ENCODE data around the gene FAAH.

- TF ChIP-seq CTCF (IDR thresholded peaks at IDR 0.05) (no peak), SMC3 (IDR thresholded peaks at IDR 0.05; ENCODE audit: low read depth, low read length) (no peak), RFX5 (IDR thresholded peaks at IDR 0.05; ENCODE audit: low read length) (no peak), EZH2phosphoT487 (IDR thresholded peaks at IDR 0.05; ENCODE audit: borderline replicate concordance, low read depth) (no peak), ELF1 (IDR thresholded peaks at IDR 0.05) (no peak)
- TF ChIP-seq, protein P1, sequence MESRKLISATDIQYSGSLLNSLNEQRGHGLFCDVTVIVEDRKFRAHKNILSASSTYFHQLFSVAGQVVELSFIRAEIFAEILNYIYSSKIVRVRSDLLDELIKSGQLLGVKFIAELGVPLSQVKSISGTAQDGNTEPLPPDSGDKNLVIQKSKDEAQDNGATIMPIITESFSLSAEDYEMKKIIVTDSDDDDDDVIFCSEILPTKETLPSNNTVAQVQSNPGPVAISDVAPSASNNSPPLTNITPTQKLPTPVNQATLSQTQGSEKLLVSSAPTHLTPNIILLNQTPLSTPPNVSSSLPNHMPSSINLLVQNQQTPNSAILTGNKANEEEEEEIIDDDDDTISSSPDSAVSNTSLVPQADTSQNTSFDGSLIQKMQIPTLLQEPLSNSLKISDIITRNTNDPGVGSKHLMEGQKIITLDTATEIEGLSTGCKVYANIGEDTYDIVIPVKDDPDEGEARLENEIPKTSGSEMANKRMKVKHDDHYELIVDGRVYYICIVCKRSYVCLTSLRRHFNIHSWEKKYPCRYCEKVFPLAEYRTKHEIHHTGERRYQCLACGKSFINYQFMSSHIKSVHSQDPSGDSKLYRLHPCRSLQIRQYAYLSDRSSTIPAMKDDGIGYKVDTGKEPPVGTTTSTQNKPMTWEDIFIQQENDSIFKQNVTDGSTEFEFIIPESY (IDR thresholded peaks at IDR 0.05; ENCODE audit: borderline replicate concordance, low read depth) = no peak
- TF ChIP-seq, protein P2, sequence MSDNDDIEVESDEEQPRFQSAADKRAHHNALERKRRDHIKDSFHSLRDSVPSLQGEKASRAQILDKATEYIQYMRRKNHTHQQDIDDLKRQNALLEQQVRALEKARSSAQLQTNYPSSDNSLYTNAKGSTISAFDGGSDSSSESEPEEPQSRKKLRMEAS (IDR thresholded peaks at IDR 0.05; ENCODE audit: low read depth) = no peak
- TF ChIP-seq, protein P3, sequence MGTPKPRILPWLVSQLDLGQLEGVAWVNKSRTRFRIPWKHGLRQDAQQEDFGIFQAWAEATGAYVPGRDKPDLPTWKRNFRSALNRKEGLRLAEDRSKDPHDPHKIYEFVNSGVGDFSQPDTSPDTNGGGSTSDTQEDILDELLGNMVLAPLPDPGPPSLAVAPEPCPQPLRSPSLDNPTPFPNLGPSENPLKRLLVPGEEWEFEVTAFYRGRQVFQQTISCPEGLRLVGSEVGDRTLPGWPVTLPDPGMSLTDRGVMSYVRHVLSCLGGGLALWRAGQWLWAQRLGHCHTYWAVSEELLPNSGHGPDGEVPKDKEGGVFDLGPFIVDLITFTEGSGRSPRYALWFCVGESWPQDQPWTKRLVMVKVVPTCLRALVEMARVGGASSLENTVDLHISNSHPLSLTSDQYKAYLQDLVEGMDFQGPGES (IDR thresholded peaks at IDR 0.05; ENCODE audit: low read depth, low read length) = no peak
Measured at GRCh38 chr1:46461017-46461808, 67.1 kb downstream of the FAAH start.
